Measurements from ENCODE around the gene EPHA6. TPM values are rescaled to one million over a fixed set of nuclear protein-coding genes. Genes with fewer than 3 reads are reported as not detected.

EPHA6 gene
- total and polyA plus RNA-seq, 10 of the 15 experiments (the other 5 are each of a cell fraction or from before 2014, with no cell fraction given), result not detected

- TF ChIP-seq CTCF (IDR thresholded peaks at IDR 0.05 in 2 of 3, conservative IDR thresholded peaks at IDR 0.05 in 1 of 3; ENCODE audit: control insufficient read depth in 2 of 3, extremely low read depth in 1 of 3, insufficient read depth in 1 of 3, low read depth in 3 of 3, low read length in 3 of 3) (no peak), TCF3 (IDR thresholded peaks at IDR 0.05; ENCODE audit: borderline replicate concordance, insufficient read depth, low read depth, low read length) (no peak), LARP7 (IDR thresholded peaks at IDR 0.05) (no peak), BHLHE40 (IDR thresholded peaks at IDR 0.05; ENCODE audit: borderline replicate concordance in 1 of 2, low read depth in 2 of 2, low read length in 1 of 2) (no peak), BRCA1 (IDR thresholded peaks at IDR 0.05; ENCODE audit: low read depth, low read length) (no peak), NR2C1 (IDR thresholded peaks at IDR 0.05) (no peak), SUPT20H (IDR thresholded peaks at IDR 0.05; ENCODE audit: borderline replicate concordance, control insufficient read depth, low read depth, low read length) (no peak), SP1 (IDR thresholded peaks at IDR 0.05; ENCODE audit: low read depth, low read length) (no peak), MAX (IDR thresholded peaks at IDR 0.05; ENCODE audit: low read depth, low read length) (no peak), ZNF592 (IDR thresholded peaks at IDR 0.05) (no peak), PKNOX1 (IDR thresholded peaks at IDR 0.05) (no peak), BCLAF1 (IDR thresholded peaks at IDR 0.05) (no peak), NFIC (IDR thresholded peaks at IDR 0.05; ENCODE audit: low read depth, low read length) (no peak), HCFC1 (IDR thresholded peaks at IDR 0.05; ENCODE audit: low read length) (no peak), BCL3 (IDR thresholded peaks at IDR 0.05; ENCODE audit: borderline replicate concordance, insufficient read depth, low read depth, low read length, poor library complexity, severe bottlenecking) (no peak)
These were observed 833.1 kb downstream of the EPHA6 start (continued) for GRCh38 chr3:97647441-97647982.

Measured in GM12878 (cell line).